SHP77 (cell line): ENCODE measurements around the gene LRFN5.
"Not testable (repeated sequence)": the region's sequence is repeated elsewhere in the genome, so short reads cannot be mapped to it uniquely, and the experiment has no call there.

Source experiments
- DNase-seq, 2 experiments: peaks; one replicate each; lab custom pipeline; 2025; lab: John Stamatoyannopoulos, UW

LRFN5 gene

GRCh38 chr14:41899416-41899815 lies 292.7 kb downstream of the LRFN5 start:
- peak; percentile 63 to 69 for DNase-seq

GRCh38 chr14:41900644-41901043 lies 294.0 kb downstream of the LRFN5 start:
- no peak for DNase-seq

- DNase-seq, result no peak
Measured at GRCh38 chr14:41901089-41901488, 294.4 kb downstream of the LRFN5 start.

GRCh38 chr14:41905394-41905964 lies 298.8 kb downstream of the LRFN5 start:
- DNase-seq, result no peak

- DNase-seq, result not testable (repeated sequence)
Measured at GRCh38 chr14:41911155-41911554, 304.5 kb downstream of the LRFN5 start.

- DNase-seq, result no peak
Measured at GRCh38 chr14:41913398-41913797, 306.7 kb downstream of the LRFN5 start.

- no peak for DNase-seq
Measured at GRCh38 chr14:41915732-41916131, 309.1 kb downstream of the LRFN5 start.

GRCh38 chr14:41916313-41916712 lies 309.6 kb downstream of the LRFN5 start:
- no peak for DNase-seq

- DNase-seq, result peak in 1 of 2 experiments; percentile 23
Measured at GRCh38 chr14:41925409-41925808, 318.7 kb downstream of the LRFN5 start.

GRCh38 chr14:41950428-41951151 lies 343.9 kb downstream of the LRFN5 start:
- no peak for DNase-seq
